Measurements from ENCODE around the gene PPP2CA.
A peak's percentile ranks its signal among the peaks of the same experiment; 100 is the strongest.

PPP2CA gene

GRCh38 chr5:134209477-134210245 is 16.2 kb downstream of the PPP2CA start:
- no peak overlapping the region for H3K27ac ChIP-seq
- H3K9me3 ChIP-seq = no peaks in the 10 kb centered on the region
- no peak overlapping the region for H3K4me3 ChIP-seq (ENCODE audit: low read depth in 1 of 2, low read length in 1 of 2)
- peaks cover 7 to 12% of the 10 kb centered on the region in 2 experiments for H3K4me1 ChIP-seq (ENCODE audit: control insufficient read depth in 1 of 2, insufficient read depth in 1 of 2, low read depth in 1 of 2, low read length in 1 of 2)
- no peaks in the 10 kb centered on the region for H3K27me3 ChIP-seq
- peaks cover 12% of the 10 kb centered on the region for H3K36me3 ChIP-seq
- TF ChIP-seq, protein P1, sequence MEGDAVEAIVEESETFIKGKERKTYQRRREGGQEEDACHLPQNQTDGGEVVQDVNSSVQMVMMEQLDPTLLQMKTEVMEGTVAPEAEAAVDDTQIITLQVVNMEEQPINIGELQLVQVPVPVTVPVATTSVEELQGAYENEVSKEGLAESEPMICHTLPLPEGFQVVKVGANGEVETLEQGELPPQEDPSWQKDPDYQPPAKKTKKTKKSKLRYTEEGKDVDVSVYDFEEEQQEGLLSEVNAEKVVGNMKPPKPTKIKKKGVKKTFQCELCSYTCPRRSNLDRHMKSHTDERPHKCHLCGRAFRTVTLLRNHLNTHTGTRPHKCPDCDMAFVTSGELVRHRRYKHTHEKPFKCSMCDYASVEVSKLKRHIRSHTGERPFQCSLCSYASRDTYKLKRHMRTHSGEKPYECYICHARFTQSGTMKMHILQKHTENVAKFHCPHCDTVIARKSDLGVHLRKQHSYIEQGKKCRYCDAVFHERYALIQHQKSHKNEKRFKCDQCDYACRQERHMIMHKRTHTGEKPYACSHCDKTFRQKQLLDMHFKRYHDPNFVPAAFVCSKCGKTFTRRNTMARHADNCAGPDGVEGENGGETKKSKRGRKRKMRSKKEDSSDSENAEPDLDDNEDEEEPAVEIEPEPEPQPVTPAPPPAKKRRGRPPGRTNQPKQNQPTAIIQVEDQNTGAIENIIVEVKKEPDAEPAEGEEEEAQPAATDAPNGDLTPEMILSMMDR (IDR thresholded peaks at IDR 0.05) = no peak

DNA sequence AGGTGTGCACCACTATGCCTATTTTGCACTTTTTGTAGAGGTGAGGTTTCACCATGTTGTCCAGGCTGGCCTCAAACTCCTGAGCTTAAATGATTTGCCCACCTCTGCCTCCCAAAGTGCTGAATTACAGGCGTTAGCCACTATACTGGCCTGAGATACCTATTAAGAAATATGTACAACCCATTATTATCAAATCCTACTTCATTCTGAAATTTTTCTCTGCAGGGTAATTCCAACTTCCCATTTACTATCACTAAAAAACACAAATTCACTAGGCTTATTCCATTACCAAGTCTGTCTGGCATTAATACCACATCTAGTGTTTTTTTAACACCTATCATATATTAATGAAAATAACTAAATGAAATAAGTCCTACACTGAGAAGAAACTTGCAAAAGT is 18.2 kb downstream of the PPP2CA start:
- TF ChIP-seq, protein P1 (IDR thresholded peaks at IDR 0.05) = no peak
- Histone ChIP-seq H3K4me1 (ENCODE audit: control insufficient read depth in 1 of 2, insufficient read depth in 1 of 2, low read depth in 1 of 2, low read length in 1 of 2) (peaks cover 7 to 12% of the 10 kb centered on the region in 2 experiments), H3K4me3 (ENCODE audit: low read depth in 1 of 2, low read length in 1 of 2) (no peak overlapping the region), H3K9me3 (no peaks in the 10 kb centered on the region), H3K27ac (peak overlapping the region; percentile 29), H3K36me3 (peaks cover 30% of the 10 kb centered on the region), H3K27me3 (no peaks in the 10 kb centered on the region)

- Histone ChIP-seq H3K4me3 (ENCODE audit: low read depth in 1 of 2, low read length in 1 of 2) (no peak overlapping the region), H3K36me3 (peaks cover 39% of the 10 kb centered on the region), H3K27me3 (no peaks in the 10 kb centered on the region), H3K27ac (no peak overlapping the region), H3K4me1 (ENCODE audit: control insufficient read depth in 1 of 2, insufficient read depth in 1 of 2, low read depth in 1 of 2, low read length in 1 of 2) (peaks cover 7 to 12% of the 10 kb centered on the region in 2 experiments), H3K9me3 (no peaks in the 10 kb centered on the region)
- TF ChIP-seq, protein P1 (IDR thresholded peaks at IDR 0.05) = no peak
These were observed 19.2 kb downstream of the PPP2CA start for GRCh38 chr5:134206627-134207160.

- no peak overlapping the region for H3K27ac ChIP-seq
- TF ChIP-seq, protein P1 (IDR thresholded peaks at IDR 0.05) = no peak
- no peaks in the 10 kb centered on the region for H3K27me3 ChIP-seq
- H3K4me3 ChIP-seq (ENCODE audit: low read depth in 1 of 2, low read length in 1 of 2) = no peak overlapping the region
- H3K36me3 ChIP-seq = peaks cover 60% of the 10 kb centered on the region
- H3K4me1 ChIP-seq (ENCODE audit: control insufficient read depth in 1 of 2, insufficient read depth in 1 of 2, low read depth in 1 of 2, low read length in 1 of 2) = peaks cover 7 to 12% of the 10 kb centered on the region in 2 experiments
- no peaks in the 10 kb centered on the region for H3K9me3 ChIP-seq
These were observed 21.3 kb downstream of the PPP2CA start for GRCh38 chr5:134204575-134204974.

DNA sequence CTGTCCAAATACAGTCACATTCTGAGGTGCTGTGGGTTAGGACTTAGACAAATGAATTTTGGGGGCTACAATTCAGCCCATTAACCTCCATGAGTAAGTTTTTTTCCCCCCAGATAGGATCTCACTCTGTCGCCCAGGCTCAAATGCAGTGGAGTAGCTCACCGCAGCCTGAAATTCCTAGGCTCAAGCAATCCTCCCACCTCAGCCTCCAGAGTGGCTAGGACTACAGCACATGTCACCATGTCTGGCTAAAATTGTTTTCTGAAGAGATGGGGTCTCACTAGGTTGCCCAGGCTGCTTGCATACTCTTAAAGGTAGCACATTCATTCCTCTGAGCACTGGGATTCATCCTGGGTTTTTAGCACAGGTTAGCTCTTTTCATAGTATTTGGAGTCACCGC is 22.2 kb downstream of the PPP2CA start:
- no peaks in the 10 kb centered on the region for H3K27me3 ChIP-seq
- no peaks in the 10 kb centered on the region for H3K9me3 ChIP-seq
- H3K36me3 ChIP-seq = peaks cover 69% of the 10 kb centered on the region
- H3K4me1 ChIP-seq (ENCODE audit: control insufficient read depth in 1 of 2, insufficient read depth in 1 of 2, low read depth in 1 of 2, low read length in 1 of 2) = peaks cover 7 to 12% of the 10 kb centered on the region in 2 experiments
- TF ChIP-seq, protein P1 (IDR thresholded peaks at IDR 0.05) = no peak
- H3K4me3 ChIP-seq (ENCODE audit: low read depth in 1 of 2, low read length in 1 of 2) = no peak overlapping the region
- H3K27ac ChIP-seq = no peak overlapping the region

All from neutrophil (primary cell).